HCT116 (cell line): ENCODE measurements around the gene MUC6. TPM values are rescaled to one million over a fixed set of nuclear protein-coding genes. Genes with fewer than 3 reads are reported as not detected.

Experiments used
- ATAC-seq: fragments of 200-7000 bp; cut with Tn5 transposase; 2 replicates; pipeline ENCODE4 v1.9.1; 2020; ENCODE audit warnings: mild to moderate bottlenecking, moderate library complexity
- BruUV-seq: library from RNA; stranded (reverse); fragments of 400-500 nt; replicated peaks from 2 replicates; lab custom pipeline; 2021; lab: Mats Ljungman, UMichigan
- CTCF ChIA-PET: fragments of 300-600 bp; sonication (Branson Sonifier 250); formaldehyde crosslinking; loops from one replicate; lab custom pipeline; 2021; ENCODE audit warnings: antibody characterized with exemption; lab: Charles Lee
- POLR2A ChIA-PET: fragments of 300-600, 350-600 bp; sonication (Branson Sonifier 250); formaldehyde crosslinking; loops from one replicate; lab custom pipeline; 2021; ENCODE audit warnings: antibody characterized with exemption; lab: Charles Lee
- RAD21 ChIA-PET, 2 experiments: fragments of 300-600 bp; sonication (Branson Sonifier 250); formaldehyde crosslinking; loops; one replicate each; lab custom pipeline; 2023; ENCODE audit warnings: low total read pairs in 2 of 2; ENCODE audit not compliant: uncharacterized antibody in 2 of 2, unreplicated experiment in 2 of 2, low non-redundant PET in 1 of 2; lab: Charles Lee
- DNase-seq: peaks from one replicate; pipeline ENCODE4 v3.0.0-alpha.2; 2010; ENCODE audit warnings: low read depth, low spot score
- H2AFZ ChIP-seq: fragments of 200-600 bp; shearing (Covaris generic), sonication (generic); 2 replicates; pipeline ENCODE4 v1.6.1; 2017; ENCODE audit warnings: low read depth, mixed run types, mixed read lengths, antibody characterized with exemption, low read length; ENCODE audit not compliant: poor library complexity, severe bottlenecking
- H3K27ac ChIP-seq: 2 replicates; pipeline ENCODE4 v1.5.1; 2012; ENCODE audit warnings: low read depth, low read length
- H3K27me3 ChIP-seq: fragments of 200-600 bp; sonication (generic); 2 replicates; pipeline ENCODE4 v1.6.1; 2016; ENCODE audit warnings: mixed run types, low read length, mixed read lengths; ENCODE audit not compliant: insufficient read depth
- H3K36me3 ChIP-seq, 2 experiments: fragments of 200-500 bp in 1 of 2; fragments of 200-600 bp in 1 of 2; sonication (Bioruptor generic) in 1 of 2; sonication (generic) in 1 of 2; 2 replicates each; pipeline versions ENCODE4 v1.5.1 to v1.6.1; 2014 to 2016; ENCODE audit warnings: low read length in 2 of 2, inconsistent platforms in 1 of 2, mixed read lengths in 1 of 2, mixed run types in 1 of 2; ENCODE audit not compliant: insufficient read depth in 2 of 2, control insufficient read depth in 1 of 2
- H3K4me1 ChIP-seq, 2 experiments: fragments of 200-600 bp in 1 of 2; sonication (generic) in 1 of 2; 2 replicates each; pipeline versions ENCODE4 v1.5.1 to v1.6.1; 2012 to 2017; ENCODE audit warnings: low read length in 2 of 2, inconsistent platforms in 1 of 2, mild to moderate bottlenecking in 1 of 2, mixed read lengths in 1 of 2, mixed run types in 1 of 2, moderate library complexity in 1 of 2; ENCODE audit not compliant: insufficient read depth in 2 of 2, control insufficient read depth in 1 of 2
- H3K4me2 ChIP-seq: fragments of 200-600 bp; sonication (generic); 2 replicates; pipeline ENCODE4 v1.6.1; 2017; ENCODE audit warnings: mixed run types, low read length, mixed read lengths
- H3K4me3 ChIP-seq, 2 experiments: fragments of 200-600 bp in 1 of 2; sonication (generic) in 1 of 2; replicated peaks in 1 of 2; 2 replicates each; pipeline ENCODE4 v1.5.1; 2011 to 2016; ENCODE audit warnings: low read length in 2 of 2, control low read depth in 1 of 2, low read depth in 1 of 2, mild to moderate bottlenecking in 1 of 2, mixed read lengths in 1 of 2, mixed run types in 1 of 2
- H3K79me2 ChIP-seq: fragments of 200-600 bp; sonication (generic); 2 replicates; pipeline ENCODE4 v1.6.1; 2017; ENCODE audit warnings: mild to moderate bottlenecking, mixed run types, low read length, moderate library complexity, mixed read lengths; ENCODE audit not compliant: insufficient read depth
- H3K9ac ChIP-seq: fragments of 200-600 bp; sonication (generic); 2 replicates; pipeline ENCODE4 v1.6.1; 2016; ENCODE audit warnings: low read length, mixed read lengths
- H3K9me2 ChIP-seq: fragments of 200-600 bp; sonication (generic), shearing (Covaris generic); 2 replicates; pipeline ENCODE4 v1.6.1; 2017; ENCODE audit warnings: mixed run types, mild to moderate bottlenecking, moderate library complexity; ENCODE audit not compliant: insufficient read depth
- H3K9me3 ChIP-seq, 2 experiments: fragments of 200-500 bp in 1 of 2; fragments of 200-600 bp in 1 of 2; sonication (Bioruptor generic) in 1 of 2; sonication (generic) in 1 of 2; 2 replicates each; pipeline ENCODE4 v1.6.1; 2014 to 2017; ENCODE audit warnings: low read length in 2 of 2, mixed read lengths in 2 of 2, inconsistent platforms in 1 of 2, low read depth in 1 of 2, mild to moderate bottlenecking in 1 of 2, mixed run types in 1 of 2, moderate library complexity in 1 of 2; ENCODE audit not compliant: control insufficient read depth in 1 of 2, insufficient read depth in 1 of 2
- H4K20me1 ChIP-seq: fragments of 200-600 bp; sonication (generic), shearing (Covaris generic); 2 replicates; pipeline ENCODE4 v1.6.1; 2017; ENCODE audit warnings: mixed run types, mild to moderate bottlenecking, moderate library complexity; ENCODE audit not compliant: insufficient read depth
- CEBPB ChIP-seq: IDR thresholded peaks from 2 replicates; pipeline ENCODE4 v1.6.1; 2012; ENCODE audit warnings: low read depth
- EGR1 ChIP-seq: IDR thresholded peaks from 2 replicates; pipeline ENCODE4 v1.6.1; 2012; ENCODE audit warnings: low read depth
- EZH2 ChIP-seq: fragments of 200-600 bp; sonication (generic); IDR thresholded peaks from 2 replicates; pipeline ENCODE4 v1.6.1; 2017; ENCODE audit warnings: antibody characterized with exemption, mixed run types
- FOSL1 ChIP-seq: IDR thresholded peaks from 2 replicates; pipeline ENCODE4 v1.6.1; 2012; ENCODE audit warnings: low read depth
- JUND ChIP-seq: IDR thresholded peaks from 2 replicates; pipeline ENCODE4 v1.6.1; 2012
- POLR2A ChIP-seq: IDR thresholded peaks from 2 replicates; pipeline ENCODE4 v1.7.0; 2011; ENCODE audit warnings: borderline replicate concordance; ENCODE audit not compliant: insufficient read depth, insufficient read length; ENCODE audit errors: extremely low read depth
- POLR2AphosphoS5 ChIP-seq: IDR thresholded peaks from 2 replicates; pipeline ENCODE4 v1.6.1; 2011; ENCODE audit warnings: mild to moderate bottlenecking, low read depth, low read length, moderate library complexity
- RAD21 ChIP-seq: IDR thresholded peaks from 2 replicates; pipeline ENCODE4 v1.6.1; 2012; ENCODE audit warnings: low read depth, mild to moderate bottlenecking
- SIN3A ChIP-seq: IDR thresholded peaks from 2 replicates; pipeline ENCODE4 v1.6.1; 2012; ENCODE audit warnings: low read depth
- SP1 ChIP-seq: IDR thresholded peaks from 2 replicates; pipeline ENCODE4 v1.6.1; 2012; ENCODE audit warnings: low read depth
- SRF ChIP-seq: IDR thresholded peaks from 2 replicates; pipeline ENCODE4 v1.6.1; 2012; ENCODE audit warnings: low read depth
- TCF7L2 ChIP-seq: IDR thresholded peaks from 2 replicates; pipeline ENCODE4 v1.7.0; 2011; ENCODE audit warnings: borderline replicate concordance, inconsistent platforms; ENCODE audit not compliant: insufficient read depth, insufficient read length; ENCODE audit errors: extremely low read depth
- ZNF274 ChIP-seq: fragments of 200-500 bp; sonication (Bioruptor generic); IDR thresholded peaks from 2 replicates; pipeline ENCODE4 v1.6.1; 2014; ENCODE audit warnings: mild to moderate bottlenecking, low read depth, low read length, inconsistent platforms
- intact Hi-C: fragments of 100-400 bp; cut with micrococcal nuclease; formaldehyde crosslinking; loops from 2 replicates; pipeline ENCODE4 v1.10.0; 2022
- total RNA-seq: library from RNA; stranded (reverse); gene quantifications from one replicate; pipeline ENCODE4 v1.2.1, GENCODE V29; 2021; ENCODE audit not compliant: unreplicated experiment
- TF ChIP-seq, protein P1 (sequence below): IDR thresholded peaks from 2 replicates; pipeline ENCODE4 v1.6.1; 2012
- TF ChIP-seq, protein P2 (sequence below): IDR thresholded peaks from 2 replicates; pipeline ENCODE4 v1.6.1; 2011; ENCODE audit warnings: mild to moderate bottlenecking, low read length, moderate library complexity; ENCODE audit not compliant: insufficient replicate concordance; ENCODE audit errors: extremely low read depth

MUC6 gene
- total RNA-seq, 1 experiment from 2014 or later, result 0.02 TPM

DNA sequence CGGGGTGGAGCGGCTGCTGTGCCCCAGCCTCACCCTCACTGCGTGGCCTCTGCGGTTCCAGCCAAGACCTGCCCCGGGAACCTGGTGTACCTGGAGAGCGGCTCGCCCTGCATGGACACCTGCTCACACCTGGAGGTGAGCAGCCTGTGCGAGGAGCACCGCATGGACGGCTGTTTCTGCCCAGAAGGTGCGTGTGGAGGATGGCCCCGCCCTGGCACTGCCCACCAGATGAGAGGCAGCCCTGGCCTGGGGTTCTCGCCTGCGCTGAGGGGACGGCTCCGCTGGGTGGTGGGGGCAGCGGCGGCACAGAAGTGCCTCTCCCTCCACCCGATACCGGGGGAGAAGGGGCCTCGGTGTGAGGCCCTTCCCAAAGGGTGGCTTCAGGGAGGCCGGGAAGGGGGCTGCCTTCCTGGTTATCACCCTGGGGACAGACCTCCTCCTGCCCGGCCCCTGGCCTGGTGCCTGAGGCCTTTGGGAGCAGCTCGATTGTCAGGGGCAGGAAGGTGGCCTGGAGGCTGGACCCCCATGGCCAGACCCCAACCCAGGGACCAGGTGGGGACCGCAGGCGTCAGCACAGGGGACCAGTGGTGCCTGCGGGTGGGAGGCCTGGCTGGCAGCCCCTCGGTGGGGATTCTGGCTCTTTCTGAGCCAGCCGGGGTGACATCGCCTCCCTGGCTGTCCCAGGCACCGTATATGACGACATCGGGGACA is 45.2 kb upstream of the MUC6 start:
- ChIA-PET CTCF (no interaction called here), RAD21 (no interaction called here), POLR2A (no interaction called here)
- Histone ChIP-seq H3K9ac (no peak overlapping the region), H3K9me2 (no peaks in the 10 kb centered on the region), H4K20me1 (no peaks in the 10 kb centered on the region), H2AFZ (no peak overlapping the region), H3K36me3 (no peaks in the 10 kb centered on the region), H3K27me3 (no peaks in the 10 kb centered on the region), H3K27ac (no peak overlapping the region), H3K79me2 (no peaks in the 10 kb centered on the region), H3K9me3 (no peaks in the 10 kb centered on the region), H3K4me2 (no peak overlapping the region), H3K4me1 (no peaks in the 10 kb centered on the region), H3K4me3 (no peak overlapping the region)
- no TSS peak for BruUV-seq
- no peak for DNase-seq
- TF ChIP-seq TCF7L2, result no peak
- no peak for TF ChIP-seq EZH2
- TF ChIP-seq, protein P1, sequence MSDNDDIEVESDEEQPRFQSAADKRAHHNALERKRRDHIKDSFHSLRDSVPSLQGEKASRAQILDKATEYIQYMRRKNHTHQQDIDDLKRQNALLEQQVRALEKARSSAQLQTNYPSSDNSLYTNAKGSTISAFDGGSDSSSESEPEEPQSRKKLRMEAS, result no peak
- TF ChIP-seq SP1, result no peak
- no peak for TF ChIP-seq SIN3A
- no peak for TF ChIP-seq POLR2A
- TF ChIP-seq, protein P2, sequence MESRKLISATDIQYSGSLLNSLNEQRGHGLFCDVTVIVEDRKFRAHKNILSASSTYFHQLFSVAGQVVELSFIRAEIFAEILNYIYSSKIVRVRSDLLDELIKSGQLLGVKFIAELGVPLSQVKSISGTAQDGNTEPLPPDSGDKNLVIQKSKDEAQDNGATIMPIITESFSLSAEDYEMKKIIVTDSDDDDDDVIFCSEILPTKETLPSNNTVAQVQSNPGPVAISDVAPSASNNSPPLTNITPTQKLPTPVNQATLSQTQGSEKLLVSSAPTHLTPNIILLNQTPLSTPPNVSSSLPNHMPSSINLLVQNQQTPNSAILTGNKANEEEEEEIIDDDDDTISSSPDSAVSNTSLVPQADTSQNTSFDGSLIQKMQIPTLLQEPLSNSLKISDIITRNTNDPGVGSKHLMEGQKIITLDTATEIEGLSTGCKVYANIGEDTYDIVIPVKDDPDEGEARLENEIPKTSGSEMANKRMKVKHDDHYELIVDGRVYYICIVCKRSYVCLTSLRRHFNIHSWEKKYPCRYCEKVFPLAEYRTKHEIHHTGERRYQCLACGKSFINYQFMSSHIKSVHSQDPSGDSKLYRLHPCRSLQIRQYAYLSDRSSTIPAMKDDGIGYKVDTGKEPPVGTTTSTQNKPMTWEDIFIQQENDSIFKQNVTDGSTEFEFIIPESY, result no peak
- TF ChIP-seq RAD21, result no peak
- no peak for TF ChIP-seq SRF
- no peak for TF ChIP-seq JUND
- no peak for TF ChIP-seq CEBPB
- TF ChIP-seq EGR1, result no peak
- TF ChIP-seq ZNF274, result no peak
- TF ChIP-seq FOSL1, result no peak
- TF ChIP-seq POLR2AphosphoS5, result no peak
- intact Hi-C loops, result no loop called here
- ATAC-seq, result no peak
